HepG2 (cell line): Measurements from ENCODE around the gene VIPR1. TPM values are rescaled to one million over a fixed set of nuclear protein-coding genes. Genes with fewer than 3 reads are reported as not detected.

Source experiments
- ATAC-seq: fragments of 200-7000 bp; cut with Tn5 transposase; 3 replicates; pipeline ENCODE4 v1.9.1; 2020; ENCODE audit warnings: mild to moderate bottlenecking, moderate library complexity
- BruUV-seq: library from RNA; stranded (reverse); fragments of 400-500 nt; replicated peaks from 2 replicates; lab custom pipeline; 2021; lab: Mats Ljungman, UMichigan
- CTCF ChIA-PET: fragments of 300-600 bp; formaldehyde crosslinking; extraction: SDS; loops from one replicate; lab custom pipeline; 2021; ENCODE audit warnings: low total read pairs, inconsistent platforms, low intra/inter-chr PET ratio; lab: Yijun Ruan, JAX
- POLR2A ChIA-PET: fragments of 350-600 bp; sonication (Branson Sonifier 250); formaldehyde crosslinking; loops from one replicate; lab custom pipeline; 2020; ENCODE audit warnings: antibody characterized with exemption, inconsistent platforms; lab: Yijun Ruan, JAX
- DNase-seq: peaks from one replicate; pipeline ENCODE4 v3.0.0-alpha.2; 2015; ENCODE audit warnings: low spot score
- FAIRE-seq: peaks from 3 replicates; lab custom pipeline; 2011; peaks lifted over from hg19 to GRCh38; lab: Jason Lieb, UNC
- H2AFZ ChIP-seq: one replicate; pipeline ENCODE4 v1.6.1; 2011; ENCODE audit warnings: low read length, inconsistent platforms
- H3K27ac ChIP-seq: fragments of 300-600 bp; 3 replicates; pipeline ENCODE4 v1.8.0; 2011; ENCODE audit warnings: mixed run types, mild to moderate bottlenecking, mixed read lengths, low read length, inconsistent platforms; ENCODE audit not compliant: insufficient read depth; ENCODE audit errors: extremely low read length
- H3K27me3 ChIP-seq, 2 experiments: fragments of 200-600 bp in 1 of 2; 2 replicates in 1 of 2; 3 replicates in 1 of 2; pipeline versions ENCODE4 v1.6.0 to v1.8.0; 2011; ENCODE audit warnings: low read length in 2 of 2, mild to moderate bottlenecking in 2 of 2, moderate library complexity in 2 of 2, inconsistent platforms in 1 of 2; ENCODE audit not compliant: insufficient read depth in 2 of 2, control insufficient read depth in 1 of 2
- H3K36me3 ChIP-seq, 2 experiments: fragments of 200-600 bp in 1 of 2; replicated peaks in 1 of 2; 2 replicates in 1 of 2; 3 replicates in 1 of 2; pipeline versions ENCODE4 v1.5.1 to v1.8.0; 2011; ENCODE audit warnings: low read length in 2 of 2, inconsistent platforms in 1 of 2; ENCODE audit not compliant: insufficient read depth in 2 of 2, control insufficient read depth in 1 of 2
- H3K4me1 ChIP-seq: 2 replicates; pipeline ENCODE4 v1.5.1; 2012; ENCODE audit warnings: low read length, inconsistent platforms; ENCODE audit not compliant: insufficient read depth
- H3K4me2 ChIP-seq: 2 replicates; pipeline ENCODE4 v1.6.0; 2011; ENCODE audit warnings: low read depth, low read length, inconsistent platforms
- H3K4me3 ChIP-seq, 3 experiments: fragments of 200-600 bp in 1 of 3; sonication (generic), shearing (Covaris generic) in 1 of 3; replicated peaks in 1 of 3; 2 replicates each; pipeline ENCODE4 v1.5.1; 2011 to 2016; ENCODE audit warnings: low read length in 3 of 3, inconsistent platforms in 2 of 3, low read depth in 2 of 3, mild to moderate bottlenecking in 2 of 3, control low read depth in 1 of 3, mixed read lengths in 1 of 3; ENCODE audit not compliant: insufficient read depth in 1 of 3
- H3K79me2 ChIP-seq: one replicate; pipeline ENCODE4 v1.6.1; 2011; ENCODE audit warnings: low read length, inconsistent platforms; ENCODE audit not compliant: insufficient read depth
- H3K9ac ChIP-seq: 2 replicates; pipeline ENCODE4 v1.6.0; 2011; ENCODE audit warnings: mild to moderate bottlenecking, low read depth, low read length, inconsistent platforms; ENCODE audit not compliant: insufficient read depth
- H3K9me3 ChIP-seq: 2 replicates; pipeline ENCODE4 v1.5.1; 2012; ENCODE audit warnings: mild to moderate bottlenecking, low read length
- H4K20me1 ChIP-seq: 2 replicates; pipeline ENCODE4 v1.6.0; 2011; ENCODE audit warnings: inconsistent platforms, mild to moderate bottlenecking, low read length, moderate library complexity; ENCODE audit not compliant: insufficient read depth
- DMTF1 ChIP-seq: sonication (generic); formaldehyde crosslinking; IDR thresholded peaks from 2 replicates; pipeline ENCODE4 v1.4.0; 2020; ENCODE audit warnings: mild to moderate bottlenecking, missing genetic modification reagents
- HCFC1 ChIP-seq: fragments of 150-350 bp; IDR thresholded peaks from 2 replicates; pipeline ENCODE4 v1.6.1; 2014; ENCODE audit warnings: low read depth, low read length
- HOXA3 ChIP-seq: sonication (generic); formaldehyde crosslinking; IDR thresholded peaks from 2 replicates; pipeline ENCODE4 v1.5.0; 2020; ENCODE audit warnings: missing genetic modification reagents
- HOXA9 ChIP-seq: sonication (generic); formaldehyde crosslinking; IDR thresholded peaks from 2 replicates; pipeline ENCODE4 v1.8.1; 2022; ENCODE audit warnings: missing genetic modification reagents, mild to moderate bottlenecking, moderate library complexity, borderline replicate concordance
- NFE2L2 ChIP-seq: fragments of 150-350 bp; IDR thresholded peaks from 2 replicates; pipeline ENCODE4 v1.6.1; 2014; ENCODE audit warnings: low read length
- NR2F2 ChIP-seq: IDR thresholded peaks from 2 replicates; pipeline ENCODE4 v1.6.1; 2012; ENCODE audit warnings: low read depth, inconsistent platforms, borderline replicate concordance
- PCBP2 ChIP-seq: fragments of 200-400 bp; formaldehyde crosslinking; optimal IDR thresholded peaks from 2 replicates; pipeline ENCODE3; 2018; ENCODE audit warnings: low read length, low read depth; ENCODE audit not compliant: poor library complexity, severe bottlenecking
- RBM39 ChIP-seq: fragments of 200-400 bp; formaldehyde crosslinking; IDR thresholded peaks from one replicate; pipeline ENCODE4 v1.6.1; 2018; ENCODE audit warnings: antibody characterized with exemption, mild to moderate bottlenecking, low read depth, low read length; ENCODE audit not compliant: poor library complexity, severe bottlenecking
- SRSF1 ChIP-seq: fragments of 200-400 bp; formaldehyde crosslinking; optimal IDR thresholded peaks from 2 replicates; pipeline ENCODE3; 2017; ENCODE audit warnings: mild to moderate bottlenecking, low read depth, low read length, moderate library complexity
- TARDBP ChIP-seq: sonication (generic); formaldehyde crosslinking; IDR thresholded peaks from 2 replicates; pipeline ENCODE4 v1.8.0; 2022; ENCODE audit warnings: mild to moderate bottlenecking, missing genetic modification reagents
- TGIF2 ChIP-seq: IDR thresholded peaks from 2 replicates; pipeline ENCODE4 v1.6.1; 2016; ENCODE audit warnings: control low read depth, missing compliant biosample characterization
- ZFP90 ChIP-seq: sonication (generic); formaldehyde crosslinking; IDR thresholded peaks from 2 replicates; pipeline ENCODE4 v1.8.0; 2022; ENCODE audit warnings: missing genetic modification reagents, mild to moderate bottlenecking, inconsistent platforms, borderline replicate concordance
- ZNF224 ChIP-seq: sonication (generic); formaldehyde crosslinking; IDR thresholded peaks from 2 replicates; pipeline ENCODE4 v1.5.0; 2020; ENCODE audit warnings: mild to moderate bottlenecking, missing genetic modification reagents
- ZNF264 ChIP-seq: sonication (generic); formaldehyde crosslinking; IDR thresholded peaks from 2 replicates; pipeline ENCODE4 v1.4.0; 2020; ENCODE audit warnings: missing genetic modification reagents
- ZNF296 ChIP-seq: sonication (generic); formaldehyde crosslinking; conservative IDR thresholded peaks from 2 replicates; pipeline ENCODE4 v1.5.0; 2020; ENCODE audit warnings: mild to moderate bottlenecking, missing genetic modification reagents
- WGBS: methylation state at CpG from one replicate; pipeline ENCODE4 v1.1.6; 2017; ENCODE audit warnings: low lambda C conversion rate; 5-methylcytosine and 5-hydroxymethylcytosine counted together
- in situ Hi-C: cut with HindIII; loops from 2 replicates; pipeline ENCODE4 v1.10.0; 2017; ENCODE audit warnings: low pct_unique_long_range_greater_than_20kb; ENCODE audit not compliant: extremely low pct_ligation_motif_present
- intact Hi-C: fragments of 100-400 bp; cut with micrococcal nuclease; formaldehyde crosslinking; loops from one replicate; pipeline ENCODE4 v1.10.0; 2022; ENCODE audit not compliant: unreplicated experiment
- polyA plus RNA-seq, 8 experiments: library from polyadenylated mRNA; depleted of rRNA in 3 of 8; stranded (reverse) in 7 of 8; unstranded in 1 of 8; fragments of >200 nt; fragmentation: Illumina TruSeq in 4 of 8; extraction: Trizol in 4 of 8; gene quantifications; 2 replicates each; pipeline versions ENCODE4 v1.2.1 to v1.2.3, GENCODE V29; 2011 to 2016; ENCODE audit warnings: low read depth in 4 of 8, missing spikeins in 1 of 8, mixed read lengths in 1 of 8; ENCODE audit not compliant: insufficient read depth in 1 of 8
- total RNA-seq, 5 experiments: library from RNA; depleted of rRNA; stranded (reverse); fragments of >200 nt; fragmentation: Illumina TruSeq; extraction: Trizol; gene quantifications; 2 replicates each; pipeline ENCODE4 v1.2.3, GENCODE V29; 2016; ENCODE audit warnings: low read depth in 1 of 5
- TF ChIP-seq, protein P1 (sequence below): sonication (generic); formaldehyde crosslinking; IDR thresholded peaks from 2 replicates; pipeline ENCODE4 v1.4.0; 2020; ENCODE audit warnings: missing genetic modification reagents

VIPR1 gene
- total and polyA plus RNA-seq, 2 of the 13 experiments (the other 11 are each of a cell fraction or from before 2014, with no cell fraction given): 0.04 to 0.11 TPM

DNA sequence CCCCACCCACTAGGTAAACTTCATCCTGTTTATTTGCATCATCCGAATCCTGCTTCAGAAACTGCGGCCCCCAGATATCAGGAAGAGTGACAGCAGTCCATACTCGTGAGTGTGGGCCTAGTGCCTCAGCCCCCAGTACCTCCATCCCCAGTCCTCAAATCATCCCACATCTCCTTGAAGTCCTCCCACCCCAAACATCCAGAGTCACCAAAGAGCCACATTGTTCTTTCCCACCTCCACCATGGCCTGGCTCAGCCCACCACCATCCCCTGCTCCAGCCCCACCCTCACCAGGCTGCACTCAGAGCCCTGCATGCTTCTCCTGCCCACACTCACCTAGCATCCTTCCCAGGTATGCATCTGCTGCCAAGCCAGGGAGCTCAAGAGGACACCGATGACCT is 29.8 kb downstream of the VIPR1 start (continued):
- TF ChIP-seq NR2F2: no peak
- no peak for TF ChIP-seq DMTF1 (CRISPR knock-in tag)
- TF ChIP-seq ZNF264 (CRISPR knock-in tag): no peak
- TF ChIP-seq, protein P1, sequence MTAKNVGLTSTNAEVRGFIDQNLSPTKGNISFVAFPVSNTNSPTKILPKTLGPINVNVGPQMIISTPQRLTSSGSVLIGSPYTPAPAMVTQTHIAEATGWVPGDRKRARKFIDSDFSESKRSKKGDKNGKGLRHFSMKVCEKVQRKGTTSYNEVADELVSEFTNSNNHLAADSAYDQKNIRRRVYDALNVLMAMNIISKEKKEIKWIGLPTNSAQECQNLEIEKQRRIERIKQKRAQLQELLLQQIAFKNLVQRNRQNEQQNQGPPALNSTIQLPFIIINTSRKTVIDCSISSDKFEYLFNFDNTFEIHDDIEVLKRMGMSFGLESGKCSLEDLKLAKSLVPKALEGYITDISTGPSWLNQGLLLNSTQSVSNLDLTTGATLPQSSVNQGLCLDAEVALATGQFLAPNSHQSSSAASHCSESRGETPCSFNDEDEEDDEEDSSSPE: no peak
- no peak for TF ChIP-seq ZNF224 (CRISPR knock-in tag)

GRCh38 chr3:42533161-42533897 is 30.9 kb downstream of the VIPR1 start:
- in situ Hi-C loops (loop anchor here (10.0 kb wide), 1 partner anchor 309 kb away; no protein-coding TSS in a partner anchor), intact Hi-C loops (no loop called here)
- H2AFZ ChIP-seq: no peak overlapping the region
- DNase-seq (no peak), ATAC-seq (no peak), FAIRE-seq (no peak)
- no peaks in the 10 kb centered on the region for H4K20me1 ChIP-seq
- no peak overlapping the region for H3K27ac ChIP-seq
- H3K4me3 ChIP-seq: no peak overlapping the region
- POLR2A ChIA-PET: no interaction called here
- H3K36me3 ChIP-seq: no peaks in the 10 kb centered on the region
- no peaks in the 10 kb centered on the region for H3K9me3 ChIP-seq
- no peak overlapping the region for H3K9ac ChIP-seq
- WGBS: 27% methylated on average over 3 of the region's 7 CpGs
- H3K27me3 ChIP-seq: no peaks in the 10 kb centered on the region
- H3K79me2 ChIP-seq: no peaks in the 10 kb centered on the region
- H3K4me2 ChIP-seq: no peak overlapping the region
- no TSS peak for BruUV-seq
- CTCF ChIA-PET: no interaction called here
- no peaks in the 10 kb centered on the region for H3K4me1 ChIP-seq
- TF ChIP-seq PCBP2 (no peak), ZFP90 (no peak), NFE2L2 (no peak), ZNF296 (CRISPR knock-in tag) (no peak), TGIF2 (CRISPR knock-in tag) (no peak), RBM39 (no peak), DMTF1 (CRISPR knock-in tag) (no peak), HOXA9 (CRISPR knock-in tag) (no peak), HCFC1 (no peak), HOXA3 (no peak), SRSF1 (no peak), TARDBP (CRISPR knock-in tag) (no peak)
